Tibial nerve (tissue), 4 donors: ENCODE data around the gene BLNK. TPM values are rescaled to one million over a fixed set of nuclear protein-coding genes. Genes with fewer than 3 reads are reported as not detected.

ENCODE experiments used
- DNase-seq, 2 donors: peaks; one replicate each; pipeline ENCODE4 v3.0.0-alpha.2; 2019; ENCODE audit warnings: low spot score in 2 of 2
- H3K27ac ChIP-seq, 4 donors: fragments of 200-600 bp; sonication (generic) in 3 of 4; one replicate each; pipeline ENCODE4 v1.5.1; 2017 to 2019; ENCODE audit warnings: mild to moderate bottlenecking in 1 of 4
- H3K27me3 ChIP-seq, 2 donors: fragments of 200-600 bp; sonication (generic) in 1 of 2; one replicate each; pipeline versions ENCODE4 v1.5.1 to v1.6.0; 2017 to 2019
- H3K36me3 ChIP-seq, 3 donors: fragments of 200-600 bp; sonication (generic); one replicate each; pipeline ENCODE4 v1.5.1; 2018 to 2019
- H3K4me1 ChIP-seq, 4 donors: fragments of 200-600 bp; sonication (generic) in 3 of 4; one replicate each; pipeline ENCODE4 v1.5.1; 2017 to 2019
- H3K4me3 ChIP-seq, 4 donors: fragments of 200-600 bp; sonication (generic) in 3 of 4; one replicate each; pipeline ENCODE4 v1.5.1; 2017 to 2019; ENCODE audit warnings: mild to moderate bottlenecking in 1 of 4, moderate library complexity in 1 of 4
- H3K9me3 ChIP-seq, 4 donors: fragments of 200-600 bp; sonication (generic) in 3 of 4; one replicate each; pipeline ENCODE4 v1.5.1; 2017 to 2019
- EP300 ChIP-seq, 2 donors: sonication (generic); formaldehyde crosslinking; IDR thresholded peaks; one replicate each; pipeline ENCODE4 v1.6.1; 2017; ENCODE audit warnings: antibody characterized with exemption in 2 of 2, mild to moderate bottlenecking in 1 of 2
- POLR2A ChIP-seq, 2 donors: fragments of 450-650 bp; IDR thresholded peaks; one replicate each; pipeline ENCODE4 v1.6.1; 2017; ENCODE audit warnings: antibody characterized with exemption in 2 of 2, mild to moderate bottlenecking in 2 of 2, moderate library complexity in 2 of 2
- WGBS, 2 donors: methylation state at CpG; one replicate each; pipeline ENCODE4 v1.1.5; 2018; 5-methylcytosine and 5-hydroxymethylcytosine counted together
- total RNA-seq, 4 donors: library from RNA; depleted of rRNA; stranded (reverse); fragments of >200 nt; gene quantifications; one replicate each; pipeline ENCODE4 v1.1.0, GENCODE V29; 2016
- TF ChIP-seq, protein P1 (sequence below), 5 experiments: fragments of 200-600 bp in 3 of 5; fragments of 450-650 bp in 2 of 5; sonication (generic) in 3 of 5; IDR thresholded peaks; one replicate each; pipeline ENCODE4 v1.5.1; 2016 to 2019; ENCODE audit warnings: antibody characterized with exemption in 5 of 5, mild to moderate bottlenecking in 3 of 5, moderate library complexity in 2 of 5

Gene BLNK
- total RNA-seq: 10 to 100 TPM in 2 of 4 donors, 1 to 10 TPM in 1, under 1 TPM in 1; 0.59 to 16.4 (median 6.4) TPM

DNA sequence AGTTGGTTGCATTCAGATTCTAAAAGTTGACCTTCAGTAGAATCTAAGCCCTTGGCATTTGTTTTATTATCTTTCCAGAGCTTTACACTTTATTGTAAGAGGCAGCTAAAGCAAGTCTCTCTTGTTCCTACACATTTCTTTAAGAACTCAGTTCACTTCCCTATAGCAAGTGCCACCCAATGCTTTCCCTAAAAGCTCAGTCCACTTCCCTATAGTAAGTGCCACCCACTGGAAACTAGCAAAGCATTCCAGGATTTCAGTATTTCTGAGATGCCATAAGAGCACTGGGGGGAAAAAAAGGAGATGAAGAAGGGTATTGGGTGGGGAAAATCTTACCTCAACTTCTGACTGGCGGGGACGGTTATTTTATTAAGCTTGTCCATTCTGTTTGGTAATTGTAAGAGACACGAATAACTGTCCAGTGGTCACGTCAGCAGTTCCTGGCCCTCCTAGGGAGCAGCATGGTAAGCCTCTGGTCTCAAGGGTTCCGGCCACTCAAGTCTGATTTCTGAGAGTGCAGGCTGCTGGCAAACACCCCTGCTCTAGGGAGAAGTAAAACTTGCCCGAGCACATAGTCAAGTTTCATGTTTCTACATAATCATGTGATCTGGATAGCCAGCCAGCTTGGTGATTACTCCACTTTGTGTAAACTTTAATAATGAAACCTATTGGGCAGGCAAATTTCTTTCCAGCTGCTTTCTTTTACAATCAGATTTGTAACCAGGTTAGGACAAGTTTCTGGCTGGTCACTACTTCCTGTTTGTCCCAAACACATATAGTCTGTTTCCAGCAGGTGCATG is at the start of gene BLNK:
Gene BLNK, minus strand, starts transcription at position 554 of the 800 bp plus-strand sequence. Its CDS starts 171 bp downstream, at position 383.
- Histone ChIP-seq H3K27me3 (no peaks in the 10 kb centered on the region), H3K4me1 (peaks cover 0 to 6% (median 3%) of the 10 kb centered on the region in 4 donors), H3K36me3 (no peaks in the 10 kb centered on the region), H3K4me3 (peak within 1 kb of the TSS in 2 of 4 donors; percentile 15 to 49), H3K27ac (peak within 1 kb of the TSS in 3 of 4 donors; percentile 40 to 74 (median 54)), H3K9me3 (no peaks in the 10 kb centered on the region)
- DNase-seq: peak; percentile 19 to 77
- peak in 1 of 2 donors; percentile 55 for TF ChIP-seq EP300 (IDR thresholded peaks at IDR 0.05)
- TF ChIP-seq, protein P1, sequence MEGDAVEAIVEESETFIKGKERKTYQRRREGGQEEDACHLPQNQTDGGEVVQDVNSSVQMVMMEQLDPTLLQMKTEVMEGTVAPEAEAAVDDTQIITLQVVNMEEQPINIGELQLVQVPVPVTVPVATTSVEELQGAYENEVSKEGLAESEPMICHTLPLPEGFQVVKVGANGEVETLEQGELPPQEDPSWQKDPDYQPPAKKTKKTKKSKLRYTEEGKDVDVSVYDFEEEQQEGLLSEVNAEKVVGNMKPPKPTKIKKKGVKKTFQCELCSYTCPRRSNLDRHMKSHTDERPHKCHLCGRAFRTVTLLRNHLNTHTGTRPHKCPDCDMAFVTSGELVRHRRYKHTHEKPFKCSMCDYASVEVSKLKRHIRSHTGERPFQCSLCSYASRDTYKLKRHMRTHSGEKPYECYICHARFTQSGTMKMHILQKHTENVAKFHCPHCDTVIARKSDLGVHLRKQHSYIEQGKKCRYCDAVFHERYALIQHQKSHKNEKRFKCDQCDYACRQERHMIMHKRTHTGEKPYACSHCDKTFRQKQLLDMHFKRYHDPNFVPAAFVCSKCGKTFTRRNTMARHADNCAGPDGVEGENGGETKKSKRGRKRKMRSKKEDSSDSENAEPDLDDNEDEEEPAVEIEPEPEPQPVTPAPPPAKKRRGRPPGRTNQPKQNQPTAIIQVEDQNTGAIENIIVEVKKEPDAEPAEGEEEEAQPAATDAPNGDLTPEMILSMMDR (IDR thresholded peaks at IDR 0.05): no peak
- 41 to 51% methylated on average over 6 of the region's 6 CpGs for WGBS, 2 donors

DNA sequence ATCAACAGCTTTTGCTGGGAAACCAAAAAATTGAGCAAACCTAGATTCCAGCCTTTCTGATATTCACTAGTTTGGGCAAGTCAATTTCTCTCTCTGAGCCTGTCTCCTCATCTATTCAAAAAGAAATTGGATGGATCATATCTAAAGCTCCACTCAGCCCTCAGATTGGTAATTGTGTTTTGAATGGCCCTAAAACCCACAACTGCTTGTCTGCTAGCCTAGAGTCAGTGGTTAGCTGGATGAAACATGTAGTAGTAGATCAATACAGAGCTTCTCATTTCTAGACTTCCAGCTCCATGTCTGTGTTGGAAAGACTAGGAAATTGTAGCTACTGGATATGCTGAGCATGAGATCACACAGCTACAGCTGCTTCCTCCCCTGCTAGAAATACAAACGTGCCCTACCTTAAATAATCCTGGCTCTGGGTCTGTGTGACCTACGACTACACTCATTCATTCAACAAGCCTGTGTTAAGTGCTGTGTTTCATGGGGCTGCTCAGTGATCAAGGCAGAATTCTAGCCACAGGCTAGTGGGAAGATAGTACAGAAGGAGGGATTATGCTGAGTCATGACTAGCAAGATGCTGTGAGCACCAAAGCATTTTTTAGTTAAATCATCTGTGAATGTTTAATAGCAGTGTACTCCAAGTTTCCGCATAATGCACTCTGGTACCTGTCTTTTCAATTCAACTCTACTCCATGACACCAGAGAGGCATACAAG is 48.5 kb upstream of the BLNK start:
- H3K9me3 ChIP-seq: no peaks in the 10 kb centered on the region
- TF ChIP-seq, protein P1 (IDR thresholded peaks at IDR 0.05): no peak
- TF ChIP-seq EP300 (IDR thresholded peaks at IDR 0.05) (no peak), POLR2A (IDR thresholded peaks at IDR 0.05) (no peak)
- no peaks in the 10 kb centered on the region for H3K36me3 ChIP-seq
- H3K27me3 ChIP-seq: peaks cover 0 to 13% of the 10 kb centered on the region in 2 donors
- no peaks in the 10 kb centered on the region for H3K4me1 ChIP-seq
- H3K4me3 ChIP-seq: no peak overlapping the region
- WGBS, 2 donors: 29 to 51% methylated on average over 3 of the region's 3 CpGs
- H3K27ac ChIP-seq: no peak overlapping the region
- DNase-seq: no peak

DNA sequence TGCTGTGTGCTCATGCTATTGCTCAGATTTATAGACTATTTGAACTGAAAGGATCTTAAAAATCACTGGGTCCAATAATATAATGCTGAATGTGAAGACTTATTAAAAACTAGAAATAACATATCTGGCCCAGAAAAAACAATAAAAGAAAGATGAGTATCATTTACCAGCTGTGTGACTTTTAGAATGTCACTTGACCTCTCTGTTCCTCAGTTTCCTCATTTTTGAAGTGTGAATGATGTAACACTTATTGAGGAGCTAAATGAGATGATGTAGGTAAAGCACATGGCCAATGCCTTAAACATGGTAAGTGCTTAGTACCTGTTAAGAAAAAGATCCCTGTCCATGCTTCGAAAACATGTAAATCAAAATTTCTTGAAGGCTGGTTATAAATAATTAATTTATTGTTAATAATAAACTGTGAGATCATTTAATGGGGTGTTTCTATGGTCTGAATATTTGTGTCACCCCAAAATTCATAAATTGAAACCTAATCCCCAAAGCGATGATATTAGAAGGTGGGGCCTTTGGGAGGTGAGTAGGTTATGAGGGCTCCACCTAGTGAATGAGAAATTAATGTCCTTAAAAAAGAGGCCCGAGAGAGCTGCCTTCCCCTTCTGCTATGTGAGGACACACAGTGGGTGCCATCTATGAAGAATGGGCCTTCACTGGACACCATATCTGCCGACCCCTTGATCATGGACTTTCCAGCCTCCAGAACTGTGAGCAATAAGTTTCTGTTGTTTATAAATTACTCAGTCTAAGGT is 45.9 kb upstream of the BLNK start:
- Histone ChIP-seq H3K27me3 (peaks cover 0 to 6% of the 10 kb centered on the region in 2 donors), H3K4me1 (no peaks in the 10 kb centered on the region), H3K36me3 (no peaks in the 10 kb centered on the region), H3K9me3 (no peaks in the 10 kb centered on the region), H3K4me3 (no peak overlapping the region), H3K27ac (no peak overlapping the region)
- TF ChIP-seq POLR2A (IDR thresholded peaks at IDR 0.05) (no peak), EP300 (IDR thresholded peaks at IDR 0.05) (no peak)
- TF ChIP-seq, protein P1 (IDR thresholded peaks at IDR 0.05): no peak
- WGBS, 2 donors: 77 to 86% methylated on average over 4 of the region's 4 CpGs
- DNase-seq: no peak

DNA sequence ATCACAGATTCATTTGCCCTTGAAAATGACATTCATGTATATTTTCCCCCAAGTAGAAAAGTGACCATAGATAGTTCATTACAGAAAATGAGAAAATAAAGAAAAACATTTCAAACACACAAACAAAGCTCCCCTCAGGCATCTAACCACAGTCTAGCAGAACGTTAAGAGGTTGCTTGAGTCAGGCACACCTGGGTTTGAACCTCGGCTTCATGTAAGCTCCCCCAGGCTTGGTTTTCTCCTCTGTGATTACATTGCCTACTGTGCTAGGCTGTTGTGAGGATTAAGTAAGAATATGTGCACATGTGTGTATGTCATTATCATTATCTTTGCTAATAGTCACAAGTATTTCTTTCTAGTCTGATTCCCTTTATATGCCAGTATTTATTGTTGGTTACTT is 42.0 kb upstream of the BLNK start:
- Histone ChIP-seq H3K27me3 (no peaks in the 10 kb centered on the region), H3K27ac (no peak overlapping the region), H3K4me3 (no peak overlapping the region), H3K9me3 (no peaks in the 10 kb centered on the region), H3K36me3 (no peaks in the 10 kb centered on the region), H3K4me1 (no peaks in the 10 kb centered on the region)
- no peak for DNase-seq
- no peak for TF ChIP-seq EP300 (IDR thresholded peaks at IDR 0.05)
- TF ChIP-seq POLR2A (IDR thresholded peaks at IDR 0.05): no peak
- TF ChIP-seq, protein P1 (IDR thresholded peaks at IDR 0.05): no peak
- 55 to 59% methylated on average over 2 of the region's 2 CpGs for WGBS, 2 donors
